ENCODE results near the gene MCCC2.

- TF ChIP-seq CTCF (IDR thresholded peaks at IDR 0.05) (no peak), POLR2AphosphoS5 (IDR thresholded peaks at IDR 0.05) (no peak), POLR2A (IDR thresholded peaks at IDR 0.05) (no peak)
These were observed 9.0 kb downstream of the MCCC2 start for GRCh38 chr5:71596169-71596568.

All from breast epithelium (tissue), 3 donors.